Activated T-cell treated with anti-CD3 and anti-CD28 coated beads, Interleukin-2, amount 50 U/mL, for 72 hours (primary cell): ENCODE measurements around the gene PCNX1. TPM values are rescaled to one million over a fixed set of nuclear protein-coding genes. Genes with fewer than 3 reads are reported as not detected.

Experiments used
- ATAC-seq, 2 donors: fragments of 150-1000 bp; cut with Tn5 transposase; replicated peaks in 1 of 2; 2 replicates each; pipeline ENCODE4 v1.10.0; 2021; ENCODE audit warnings: moderate library complexity in 2 of 2, mild to moderate bottlenecking in 1 of 2
- DNase-seq, 2 donors: peaks; one replicate each; pipeline ENCODE4 v3.0.0; 2021 to 2022; ENCODE audit warnings: mixed read lengths in 1 of 2
- H3K27ac Mint-ChIP-seq: one replicate; pipeline ENCODE4 v1.8.0; 2022; ENCODE audit warnings: mild to moderate bottlenecking, moderate library complexity, mixed read lengths
- H3K27me3 Mint-ChIP-seq: one replicate; pipeline ENCODE4 v1.8.0; 2022; ENCODE audit warnings: low read depth, mixed read lengths
- H3K36me3 Mint-ChIP-seq, 2 donors: one replicate each; pipeline ENCODE4 v1.8.0; 2022; ENCODE audit warnings: mixed read lengths in 2 of 2, mild to moderate bottlenecking in 1 of 2; ENCODE audit not compliant: insufficient read depth in 2 of 2
- H3K4me1 Mint-ChIP-seq: one replicate; pipeline ENCODE4 v1.8.0; 2022; ENCODE audit warnings: low read depth, mixed read lengths
- H3K4me3 Mint-ChIP-seq, 2 donors: one replicate each; pipeline ENCODE4 v1.8.0; 2022; ENCODE audit warnings: mild to moderate bottlenecking in 2 of 2, mixed read lengths in 2 of 2, moderate library complexity in 2 of 2
- H3K9me3 Mint-ChIP-seq, 2 donors: one replicate each; pipeline ENCODE4 v1.8.0; 2022; ENCODE audit warnings: mixed read lengths in 2 of 2
- total RNA-seq, 2 donors: library from RNA; stranded (reverse); gene quantifications; one replicate each; pipeline ENCODE4 v1.2.3, GENCODE V29; 2022

The PCNX1 gene
- total RNA-seq, 2 donors from 2014 or later, result 83.3 to 85.8 TPM

DNA sequence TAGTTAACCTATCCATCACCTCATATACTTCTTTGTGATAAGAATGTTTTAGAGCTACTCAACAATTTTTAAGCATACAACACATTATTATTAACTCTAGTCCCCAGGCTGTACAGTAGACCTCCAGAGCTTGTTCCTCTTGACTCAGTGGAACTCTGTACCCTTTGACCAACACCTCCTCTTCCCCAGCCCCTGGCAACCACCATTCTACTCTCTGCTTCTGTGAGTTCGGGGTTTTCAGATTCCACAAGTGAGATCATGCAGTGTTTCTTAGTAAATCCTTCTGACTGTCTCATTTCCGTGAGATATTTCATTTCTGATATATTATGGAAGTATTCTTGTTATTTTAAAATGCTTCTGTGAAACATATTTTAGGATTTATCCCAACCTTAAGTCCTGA, 200.7 kb downstream of the PCNX1 start:
- Mint-ChIP-seq H3K9me3 (no peaks in the 10 kb centered on the region), H3K36me3 (peaks cover 5 to 17% of the 10 kb centered on the region in 2 donors), H3K27ac (peak overlapping the region; percentile 83), H3K27me3 (no peaks in the 10 kb centered on the region), H3K4me3 (no peak overlapping the region), H3K4me1 (no peaks in the 10 kb centered on the region)
- no peak for DNase-seq
- no peak for ATAC-seq

DNA sequence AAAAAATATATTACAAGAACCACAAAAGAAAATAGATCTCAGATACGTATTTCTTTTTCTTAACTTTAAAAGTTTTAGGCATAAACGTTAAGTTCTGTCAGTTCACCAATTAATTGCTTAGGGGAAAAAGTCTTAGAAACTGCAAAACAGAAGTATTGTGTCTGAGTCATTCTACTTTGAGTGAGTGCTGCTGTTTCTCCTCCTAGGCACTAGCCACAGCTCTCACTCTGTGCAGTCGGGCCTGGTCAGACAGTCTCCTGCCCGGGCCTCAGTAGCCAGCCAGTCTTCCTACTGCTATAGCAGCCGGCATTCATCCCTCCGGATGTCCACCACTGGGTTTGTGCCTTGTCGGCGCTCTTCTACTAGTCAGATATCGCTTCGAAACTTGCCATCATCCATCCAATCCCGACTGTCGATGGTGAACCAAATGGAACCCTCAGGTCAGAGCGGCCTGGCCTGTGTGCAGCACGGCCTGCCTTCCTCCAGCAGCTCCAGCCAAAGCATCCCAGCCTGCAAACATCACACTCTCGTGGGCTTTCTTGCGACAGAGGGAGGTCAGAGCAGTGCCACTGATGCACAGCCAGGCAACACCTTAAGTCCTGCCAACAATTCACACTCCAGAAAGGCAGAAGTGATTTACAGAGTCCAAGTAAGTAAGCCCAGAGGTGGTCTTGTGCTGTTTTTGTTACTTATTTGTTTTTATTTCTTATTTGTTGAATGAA, 201.3 kb downstream of the PCNX1 start:
- Mint-ChIP-seq H3K27me3 (no peaks in the 10 kb centered on the region), H3K36me3 (peaks cover 5 to 17% of the 10 kb centered on the region in 2 donors), H3K4me1 (no peaks in the 10 kb centered on the region), H3K9me3 (no peaks in the 10 kb centered on the region), H3K27ac (peak overlapping the region; percentile 70), H3K4me3 (no peak overlapping the region)
- ATAC-seq (no peak), DNase-seq (no peak)

DNA sequence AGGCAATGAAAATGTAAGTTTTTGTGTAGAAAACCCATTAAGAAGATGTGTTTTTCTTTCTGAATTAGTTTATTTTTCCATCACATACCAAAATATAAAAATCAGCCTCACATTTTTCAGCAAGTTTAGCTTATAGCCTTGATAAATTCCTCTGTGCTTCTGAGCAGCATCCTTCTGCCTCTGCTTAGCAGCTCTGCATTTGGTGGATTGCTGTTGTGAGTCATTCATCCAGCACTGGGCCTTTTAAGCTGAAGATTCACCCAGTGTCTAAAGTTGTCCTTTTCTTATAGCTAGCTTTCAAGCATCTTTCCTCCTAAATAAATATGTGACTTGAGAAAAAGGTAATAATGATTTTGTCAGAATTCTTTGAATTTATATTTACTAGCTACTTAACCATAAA, 206.1 kb downstream of the PCNX1 start:
- H3K4me1 Mint-ChIP-seq, result peaks cover 15% of the 10 kb centered on the region
- no peaks in the 10 kb centered on the region for H3K27me3 Mint-ChIP-seq
- ATAC-seq (no peak), DNase-seq (no peak)
- no peak overlapping the region for H3K27ac Mint-ChIP-seq
- peaks cover 0 to 12% of the 10 kb centered on the region in 2 donors for H3K36me3 Mint-ChIP-seq
- H3K4me3 Mint-ChIP-seq, result no peak overlapping the region
- no peaks in the 10 kb centered on the region for H3K9me3 Mint-ChIP-seq

DNA sequence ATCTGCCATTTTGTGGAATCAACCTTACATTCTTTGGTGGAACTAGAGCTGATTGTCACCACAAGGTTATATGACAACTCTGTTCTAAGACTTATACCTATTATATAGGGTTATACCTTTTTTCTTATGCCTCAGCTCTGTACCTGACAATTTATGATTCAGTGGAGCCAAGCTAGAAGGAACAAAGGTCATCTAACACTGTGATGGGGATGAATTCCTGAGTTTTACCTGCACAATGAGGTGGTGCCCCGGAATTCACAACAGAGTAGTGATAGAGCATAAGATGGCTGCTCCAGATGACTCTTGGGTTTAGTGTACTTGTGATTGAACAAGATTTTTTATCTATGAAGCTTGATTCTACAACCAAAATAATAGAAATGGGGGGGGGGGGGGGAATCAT, 207.3 kb downstream of the PCNX1 start:
- Mint-ChIP-seq H3K9me3 (no peaks in the 10 kb centered on the region), H3K36me3 (peaks cover 0 to 6% of the 10 kb centered on the region in 2 donors), H3K4me1 (peaks cover 27% of the 10 kb centered on the region), H3K27ac (peak overlapping the region; percentile 77), H3K27me3 (no peaks in the 10 kb centered on the region), H3K4me3 (no peak overlapping the region)
- DNase-seq, result no peak
- ATAC-seq, result no peak

DNA sequence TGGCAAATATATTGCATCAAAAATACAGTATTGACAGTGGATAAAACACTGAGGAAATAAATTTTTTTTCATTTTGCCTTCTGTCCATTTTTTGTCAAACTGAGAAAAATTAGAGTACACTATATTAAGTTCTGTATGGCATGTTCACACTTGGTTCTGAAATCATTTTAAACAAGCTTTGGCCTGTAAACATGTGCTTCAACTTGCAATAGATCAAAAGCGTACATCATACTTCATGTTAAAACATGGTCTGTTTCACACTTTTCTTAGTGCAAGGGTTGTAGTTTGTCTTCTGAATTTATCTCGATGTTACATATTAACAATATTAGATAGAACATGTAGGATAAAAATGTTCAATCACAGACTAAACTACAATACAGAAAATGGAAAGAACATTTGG, 208.0 kb downstream of the PCNX1 start:
- H3K4me1 Mint-ChIP-seq, result peaks cover 30% of the 10 kb centered on the region

DNA sequence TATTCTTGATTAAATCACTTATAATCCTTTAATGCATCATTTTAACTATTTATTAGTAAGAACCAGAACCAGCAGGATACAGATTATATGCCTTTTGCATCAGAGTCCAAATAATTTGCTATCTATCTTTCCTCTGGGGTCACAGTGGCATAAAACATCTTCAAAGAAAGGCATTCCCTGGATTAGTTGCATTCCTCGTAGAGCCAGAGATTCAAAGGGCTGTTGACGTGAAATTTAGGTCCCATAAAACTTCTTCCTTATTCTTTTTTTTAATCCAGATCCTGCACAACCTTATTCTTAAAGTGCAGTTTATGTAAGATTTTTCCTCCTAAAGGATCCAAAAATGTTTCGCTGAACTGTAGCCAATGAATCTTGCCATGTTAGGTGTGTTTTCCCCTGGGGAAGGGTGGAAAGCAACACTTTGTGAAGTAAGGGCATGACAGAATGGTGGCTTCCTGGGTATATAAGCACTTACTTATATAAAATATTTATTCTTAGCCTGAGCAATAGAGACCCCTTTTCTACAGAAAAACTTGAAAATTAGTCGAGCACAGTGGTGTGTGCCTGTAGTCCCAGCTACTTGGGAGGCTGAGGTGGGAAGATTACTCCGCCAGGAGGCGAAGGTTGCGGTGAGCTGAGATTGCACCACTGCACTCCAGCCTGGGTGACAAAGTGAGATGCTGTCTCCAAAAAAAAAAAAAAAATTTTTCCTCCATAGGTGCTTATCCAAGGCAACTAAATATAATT, 208.7 kb downstream of the PCNX1 start:
- Mint-ChIP-seq H3K27ac (no peak overlapping the region), H3K4me1 (peaks cover 30% of the 10 kb centered on the region), H3K9me3 (no peaks in the 10 kb centered on the region), H3K36me3 (peaks cover 0 to 6% of the 10 kb centered on the region in 2 donors), H3K27me3 (no peaks in the 10 kb centered on the region), H3K4me3 (no peak overlapping the region)
- ATAC-seq (no peak), DNase-seq (no peak)

More for the DNA sequence above, 208.0 kb downstream of the PCNX1 start:
- peaks cover 0 to 6% of the 10 kb centered on the region in 2 donors for H3K36me3 Mint-ChIP-seq
- H3K4me3 Mint-ChIP-seq, result no peak overlapping the region
- no peaks in the 10 kb centered on the region for H3K9me3 Mint-ChIP-seq
- ATAC-seq (no peak), DNase-seq (no peak)
- no peak overlapping the region for H3K27ac Mint-ChIP-seq
- no peaks in the 10 kb centered on the region for H3K27me3 Mint-ChIP-seq

DNA sequence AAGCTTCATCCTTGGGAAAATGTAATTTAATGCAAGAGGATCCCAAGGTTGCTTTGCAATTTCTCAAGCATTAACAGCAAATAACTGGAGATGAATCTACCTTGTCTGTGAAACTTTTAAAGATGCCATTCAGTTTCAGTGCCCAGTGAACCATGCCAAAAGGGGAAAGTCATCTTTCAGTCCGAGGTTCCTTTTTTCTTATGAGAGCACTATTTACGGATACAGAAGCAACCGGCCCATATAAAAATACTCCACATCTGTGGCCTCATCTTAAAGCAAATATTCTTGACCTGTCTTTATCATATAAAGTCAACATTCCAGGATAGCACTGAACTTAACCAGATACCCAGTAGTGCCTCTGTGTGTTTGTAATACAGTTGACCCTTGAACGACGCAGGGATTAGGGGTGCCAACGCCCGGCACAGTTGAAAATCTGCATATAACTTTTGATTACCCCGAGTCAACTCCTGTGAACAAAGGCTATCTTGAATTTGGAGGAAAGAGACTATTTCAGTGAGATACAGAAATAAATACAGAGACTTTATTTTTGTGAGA, 209.4 kb downstream of the PCNX1 start:
- no peak for DNase-seq
- no peaks in the 10 kb centered on the region for H3K9me3 Mint-ChIP-seq
- peaks cover 0 to 6% of the 10 kb centered on the region in 2 donors for H3K36me3 Mint-ChIP-seq
- H3K27me3 Mint-ChIP-seq, result no peaks in the 10 kb centered on the region
- peak overlapping the region; percentile 56 for H3K27ac Mint-ChIP-seq
- peaks cover 30% of the 10 kb centered on the region for H3K4me1 Mint-ChIP-seq
- no peak for ATAC-seq
- no peak overlapping the region for H3K4me3 Mint-ChIP-seq

DNA sequence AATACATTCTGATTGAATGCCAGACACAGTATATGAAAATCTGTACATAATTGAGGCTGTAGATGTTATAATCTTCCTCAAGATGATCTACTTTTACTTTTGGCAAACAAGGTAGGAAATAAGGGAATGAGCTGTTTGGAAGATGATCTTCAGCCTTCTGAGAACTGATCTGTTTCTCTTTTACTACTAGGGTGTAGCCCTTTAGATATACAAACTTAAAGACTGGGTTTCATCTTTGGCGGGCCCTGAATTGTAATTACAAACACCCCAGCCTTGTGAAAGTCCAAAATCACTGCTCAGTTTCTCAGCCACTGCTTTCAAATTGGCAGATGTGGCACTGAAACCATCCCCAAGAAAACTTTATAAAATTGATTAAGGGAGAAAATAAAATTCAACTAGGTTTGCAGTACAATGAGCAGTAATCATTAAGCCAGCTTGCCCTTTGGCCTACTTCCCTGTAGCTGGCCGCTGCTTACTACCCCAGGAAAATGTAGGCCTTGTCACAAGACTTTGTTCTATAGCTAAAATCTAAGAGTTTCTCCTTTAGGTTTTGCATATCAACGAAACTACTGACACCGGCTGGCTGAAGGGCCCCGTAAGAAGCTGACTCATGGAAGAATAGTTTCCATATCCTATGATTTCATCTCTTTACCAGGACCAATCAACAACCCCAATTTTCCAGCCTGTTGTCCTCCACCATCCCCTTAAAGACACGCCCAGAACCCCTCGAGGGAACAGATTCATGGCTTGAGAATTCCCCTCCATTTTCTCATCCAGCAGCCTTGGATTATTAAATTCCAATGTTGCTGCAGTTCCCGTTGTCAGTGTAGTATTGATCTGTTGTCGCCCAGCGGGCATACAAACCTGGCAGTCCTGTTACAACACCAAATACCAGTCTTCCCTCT, 210.8 kb downstream of the PCNX1 start:
- H3K4me1 Mint-ChIP-seq, result peaks cover 34% of the 10 kb centered on the region

DNA sequence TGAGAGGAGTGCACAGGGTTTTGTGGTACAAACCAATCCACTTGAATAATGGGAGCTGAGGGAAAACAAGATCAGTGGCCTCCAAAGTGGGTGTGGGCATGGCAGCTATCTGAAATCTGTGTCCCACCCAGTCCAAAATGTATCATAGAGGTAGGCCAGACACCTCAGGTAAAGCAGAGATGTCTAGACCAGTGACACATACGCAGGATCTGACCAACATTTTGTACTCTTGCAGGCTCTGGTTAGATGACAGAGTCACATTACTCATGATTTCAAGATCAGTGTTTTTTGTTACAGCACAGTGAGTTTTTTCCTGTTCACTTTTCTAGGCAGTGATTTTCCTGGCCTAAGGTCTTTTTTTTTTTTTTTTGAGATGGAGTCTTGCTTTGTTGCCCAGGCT, 211.8 kb downstream of the PCNX1 start:
- DNase-seq, result peak; percentile 43 to 48
- peak overlapping the region in 1 of 2 donors; percentile 59 for H3K4me3 Mint-ChIP-seq
- ATAC-seq, result peak; percentile 98 to 99
- H3K36me3 Mint-ChIP-seq, result peaks cover 0 to 6% of the 10 kb centered on the region in 2 donors
- peaks cover 34% of the 10 kb centered on the region for H3K4me1 Mint-ChIP-seq
- no peaks in the 10 kb centered on the region for H3K27me3 Mint-ChIP-seq
- H3K9me3 Mint-ChIP-seq, result no peaks in the 10 kb centered on the region
- H3K27ac Mint-ChIP-seq, result peak overlapping the region; percentile 94

More for the DNA sequence above, 210.8 kb downstream of the PCNX1 start:
- H3K27me3 Mint-ChIP-seq, result no peaks in the 10 kb centered on the region
- no peaks in the 10 kb centered on the region for H3K9me3 Mint-ChIP-seq
- ATAC-seq, result peak in 1 of 2 donors; percentile 20
- DNase-seq, result no peak
- H3K27ac Mint-ChIP-seq, result peak overlapping the region; percentile 94
- peak overlapping the region; percentile 5 to 59 for H3K4me3 Mint-ChIP-seq
- H3K36me3 Mint-ChIP-seq, result peaks cover 0 to 6% of the 10 kb centered on the region in 2 donors

DNA sequence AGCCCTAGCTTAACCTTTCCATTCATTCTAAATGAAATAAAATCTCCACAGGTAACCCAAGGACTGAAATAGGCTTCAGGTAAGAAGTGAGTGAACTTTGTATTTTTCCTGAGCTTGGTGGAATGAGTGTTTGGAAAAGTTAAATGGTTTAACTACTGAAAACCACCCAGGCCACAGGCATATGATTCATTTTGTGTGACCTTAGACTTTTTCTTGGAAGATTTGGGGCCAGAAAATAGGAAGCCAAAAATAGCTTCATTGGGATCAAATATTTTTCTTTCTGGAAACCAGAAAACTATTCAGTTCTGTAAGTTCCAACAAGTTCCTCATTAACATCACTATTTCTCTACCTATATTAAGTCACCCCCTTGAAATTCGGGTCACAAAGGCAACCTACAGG, 212.6 kb downstream of the PCNX1 start:
- H3K4me1 Mint-ChIP-seq, result peaks cover 34% of the 10 kb centered on the region
- no peaks in the 10 kb centered on the region for H3K9me3 Mint-ChIP-seq
- DNase-seq (no peak), ATAC-seq (no peak)
- no peaks in the 10 kb centered on the region for H3K27me3 Mint-ChIP-seq
- H3K4me3 Mint-ChIP-seq, result no peak overlapping the region
- no peak overlapping the region for H3K27ac Mint-ChIP-seq
- H3K36me3 Mint-ChIP-seq, result peaks cover 2 to 6% of the 10 kb centered on the region in 2 donors

DNA sequence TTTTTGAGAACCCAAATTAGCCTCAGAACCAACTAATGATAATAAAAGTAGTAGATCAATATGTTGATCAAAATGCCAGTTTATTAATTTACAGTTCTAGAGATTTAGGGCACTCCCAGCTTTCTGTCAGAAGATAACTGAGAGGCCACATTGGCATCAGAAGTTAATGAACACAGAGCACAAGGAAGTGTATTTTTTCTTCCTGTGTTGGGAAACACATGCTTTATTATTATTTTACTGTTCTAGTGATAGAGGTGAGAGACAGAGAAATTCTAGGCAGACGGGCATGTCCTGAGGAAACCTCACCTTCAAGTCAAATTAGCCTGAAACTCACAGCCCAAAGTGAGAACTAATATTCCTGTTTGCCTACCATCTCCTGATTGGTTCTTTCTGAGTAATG, 213.7 kb downstream of the PCNX1 start:
- H3K9me3 Mint-ChIP-seq, result no peaks in the 10 kb centered on the region
- no peak overlapping the region for H3K4me3 Mint-ChIP-seq
- H3K27me3 Mint-ChIP-seq, result no peaks in the 10 kb centered on the region
- H3K4me1 Mint-ChIP-seq, result peaks cover 34% of the 10 kb centered on the region
- H3K27ac Mint-ChIP-seq, result peak overlapping the region; percentile 33
- DNase-seq (no peak), ATAC-seq (no peak)
- H3K36me3 Mint-ChIP-seq, result peaks cover 2 to 6% of the 10 kb centered on the region in 2 donors

DNA sequence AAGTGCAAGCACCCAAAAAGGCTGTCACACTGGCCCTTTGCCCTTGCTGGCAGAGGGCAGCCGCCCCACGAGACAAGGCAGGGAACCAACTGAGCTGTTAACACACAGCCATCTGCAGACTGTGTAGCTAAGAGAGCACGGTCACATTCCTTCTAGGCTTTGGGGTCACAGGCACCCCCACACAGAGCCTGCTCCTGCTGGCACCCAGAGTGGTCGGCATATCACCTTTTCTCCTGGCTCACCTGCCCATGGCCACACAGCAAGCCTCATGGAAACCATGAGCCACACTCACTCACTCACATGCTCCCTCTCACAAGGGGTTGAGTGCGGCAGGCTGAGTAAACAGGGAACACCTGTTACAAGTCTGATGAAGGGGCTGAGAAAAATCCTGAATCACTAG, 214.5 kb downstream of the PCNX1 start:
- no peak for DNase-seq
- Mint-ChIP-seq H3K36me3 (peaks cover 2 to 6% of the 10 kb centered on the region in 2 donors), H3K4me1 (peaks cover 34% of the 10 kb centered on the region), H3K9me3 (no peaks in the 10 kb centered on the region), H3K27ac (no peak overlapping the region), H3K27me3 (no peaks in the 10 kb centered on the region), H3K4me3 (no peak overlapping the region)
- ATAC-seq, result no peak
